SK-N-SH (cell line): ENCODE measurements around the gene ZSWIM1.

Experiments used
- CTCF ChIP-seq: fragments of 200-600 bp; sonication (generic); IDR thresholded peaks from 2 replicates; pipeline ENCODE4 v1.6.1; 2017; ENCODE audit warnings: antibody characterized with exemption, mild to moderate bottlenecking, moderate library complexity
- GATA2 ChIP-seq: sonication (generic); formaldehyde crosslinking; IDR thresholded peaks from 2 replicates; pipeline ENCODE4 v1.5.0; 2020; ENCODE audit warnings: mild to moderate bottlenecking, missing genetic modification reagents
- RAD21 ChIP-seq: IDR thresholded peaks from 2 replicates; pipeline ENCODE4 v1.6.1; 2012; ENCODE audit warnings: mild to moderate bottlenecking, low read length
- TAF1 ChIP-seq: IDR thresholded peaks from 2 replicates; pipeline ENCODE4 v1.6.1; 2012; ENCODE audit warnings: low read depth, mild to moderate bottlenecking, low read length, moderate library complexity, borderline replicate concordance
- YY1 ChIP-seq: IDR thresholded peaks from 2 replicates; pipeline ENCODE4 v1.4.0; 2012; ENCODE audit warnings: low read depth, mild to moderate bottlenecking
- TF ChIP-seq, protein P1 (sequence below): IDR thresholded peaks from 2 replicates; pipeline ENCODE4 v1.4.0; 2012; ENCODE audit warnings: low read depth
- TF ChIP-seq, protein P2 (sequence below): IDR thresholded peaks from 2 replicates; pipeline ENCODE4 v1.6.1; 2012; ENCODE audit warnings: mild to moderate bottlenecking, low read depth, low read length, moderate library complexity

GRCh38 chr20:45835825-45836224 lies 45.2 kb upstream of the ZSWIM1 start:
- TF ChIP-seq RAD21 (no peak), YY1 (no peak), CTCF (no peak), GATA2 (CRISPR knock-in tag) (no peak), TAF1 (no peak)
- TF ChIP-seq, protein P1, sequence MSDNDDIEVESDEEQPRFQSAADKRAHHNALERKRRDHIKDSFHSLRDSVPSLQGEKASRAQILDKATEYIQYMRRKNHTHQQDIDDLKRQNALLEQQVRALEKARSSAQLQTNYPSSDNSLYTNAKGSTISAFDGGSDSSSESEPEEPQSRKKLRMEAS, result no peak
- TF ChIP-seq, protein P2, sequence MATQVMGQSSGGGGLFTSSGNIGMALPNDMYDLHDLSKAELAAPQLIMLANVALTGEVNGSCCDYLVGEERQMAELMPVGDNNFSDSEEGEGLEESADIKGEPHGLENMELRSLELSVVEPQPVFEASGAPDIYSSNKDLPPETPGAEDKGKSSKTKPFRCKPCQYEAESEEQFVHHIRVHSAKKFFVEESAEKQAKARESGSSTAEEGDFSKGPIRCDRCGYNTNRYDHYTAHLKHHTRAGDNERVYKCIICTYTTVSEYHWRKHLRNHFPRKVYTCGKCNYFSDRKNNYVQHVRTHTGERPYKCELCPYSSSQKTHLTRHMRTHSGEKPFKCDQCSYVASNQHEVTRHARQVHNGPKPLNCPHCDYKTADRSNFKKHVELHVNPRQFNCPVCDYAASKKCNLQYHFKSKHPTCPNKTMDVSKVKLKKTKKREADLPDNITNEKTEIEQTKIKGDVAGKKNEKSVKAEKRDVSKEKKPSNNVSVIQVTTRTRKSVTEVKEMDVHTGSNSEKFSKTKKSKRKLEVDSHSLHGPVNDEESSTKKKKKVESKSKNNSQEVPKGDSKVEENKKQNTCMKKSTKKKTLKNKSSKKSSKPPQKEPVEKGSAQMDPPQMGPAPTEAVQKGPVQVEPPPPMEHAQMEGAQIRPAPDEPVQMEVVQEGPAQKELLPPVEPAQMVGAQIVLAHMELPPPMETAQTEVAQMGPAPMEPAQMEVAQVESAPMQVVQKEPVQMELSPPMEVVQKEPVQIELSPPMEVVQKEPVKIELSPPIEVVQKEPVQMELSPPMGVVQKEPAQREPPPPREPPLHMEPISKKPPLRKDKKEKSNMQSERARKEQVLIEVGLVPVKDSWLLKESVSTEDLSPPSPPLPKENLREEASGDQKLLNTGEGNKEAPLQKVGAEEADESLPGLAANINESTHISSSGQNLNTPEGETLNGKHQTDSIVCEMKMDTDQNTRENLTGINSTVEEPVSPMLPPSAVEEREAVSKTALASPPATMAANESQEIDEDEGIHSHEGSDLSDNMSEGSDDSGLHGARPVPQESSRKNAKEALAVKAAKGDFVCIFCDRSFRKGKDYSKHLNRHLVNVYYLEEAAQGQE, result no peak
